IPS-18a (cell line): Measurements from ENCODE around the gene KLHDC7B.

Experiments used
- H3K27ac ChIP-seq: one replicate; pipeline ENCODE4 v1.5.1; 2013; ENCODE audit warnings: low read length
- H3K27me3 ChIP-seq: one replicate; pipeline ENCODE4 v1.6.1; 2013; ENCODE audit warnings: mild to moderate bottlenecking, low read length; ENCODE audit not compliant: control insufficient read depth, insufficient read depth
- H3K36me3 ChIP-seq: one replicate; pipeline ENCODE4 v1.6.1; 2013; ENCODE audit warnings: low read depth, low read length; ENCODE audit not compliant: control insufficient read depth
- H3K4me1 ChIP-seq: one replicate; pipeline ENCODE4 v1.6.1; 2013; ENCODE audit warnings: low read depth, low read length; ENCODE audit not compliant: control insufficient read depth
- H3K4me3 ChIP-seq: one replicate; pipeline ENCODE4 v1.5.1; 2013; ENCODE audit warnings: low read length
- H3K9ac ChIP-seq: one replicate; pipeline ENCODE4 v1.6.1; 2013; ENCODE audit warnings: mild to moderate bottlenecking, low read length, moderate library complexity
- H3K9me3 ChIP-seq: one replicate; pipeline ENCODE4 v1.6.1; 2013; ENCODE audit warnings: low read depth, low read length; ENCODE audit not compliant: control insufficient read depth

The KLHDC7B gene

DNA sequence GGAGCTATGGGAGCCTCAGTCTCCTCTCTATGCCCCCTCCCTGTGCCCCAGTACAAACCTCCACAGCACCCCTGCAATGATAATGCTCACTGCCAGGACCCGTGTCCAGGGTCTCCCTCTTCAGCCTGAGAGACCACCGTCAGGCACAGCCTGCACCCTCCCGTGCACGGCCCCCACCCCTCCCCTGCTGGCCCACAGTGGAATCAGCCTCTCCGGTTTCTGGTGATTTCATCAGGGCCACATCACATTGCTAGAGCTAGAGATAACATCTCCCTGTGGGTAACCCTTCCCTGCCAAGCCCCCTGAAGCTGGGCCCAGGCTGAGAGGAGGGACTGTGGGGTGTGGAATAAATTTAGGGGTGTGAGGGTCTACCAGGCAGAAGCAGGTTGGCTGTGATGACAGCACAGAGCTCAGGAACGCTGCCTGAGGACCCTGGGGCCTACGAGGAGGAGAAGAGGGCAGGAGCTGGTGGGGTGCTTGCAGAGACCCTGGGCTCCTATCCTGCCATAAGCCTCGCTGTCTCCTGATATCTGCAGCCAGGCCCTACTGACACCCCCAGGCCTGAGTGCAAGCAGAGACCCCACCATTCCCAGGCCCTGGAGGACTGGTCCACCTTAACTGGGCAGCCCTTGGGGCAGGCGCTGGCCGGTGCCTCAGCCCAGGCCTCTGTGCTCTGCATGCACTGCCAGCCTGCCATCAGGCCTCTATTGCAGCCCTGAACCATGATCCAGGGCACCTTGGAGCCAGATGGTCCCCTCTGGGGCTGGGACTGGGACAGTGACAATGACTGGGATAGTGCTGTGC is at the start of gene KLHDC7B:
Gene KLHDC7B, plus strand, starts transcription at position 378 of the 804 bp plus-strand sequence. Its CDS starts 345 bp downstream, at position 723.
- Histone ChIP-seq H3K9me3 (no peaks in the 10 kb centered on the region), H3K9ac (no peak within 1 kb of the TSS), H3K4me1 (no peaks in the 10 kb centered on the region), H3K27ac (no peak within 1 kb of the TSS), H3K36me3 (no peaks in the 10 kb centered on the region), H3K4me3 (no peak within 1 kb of the TSS), H3K27me3 (peaks cover 20% of the 10 kb centered on the region)

DNA sequence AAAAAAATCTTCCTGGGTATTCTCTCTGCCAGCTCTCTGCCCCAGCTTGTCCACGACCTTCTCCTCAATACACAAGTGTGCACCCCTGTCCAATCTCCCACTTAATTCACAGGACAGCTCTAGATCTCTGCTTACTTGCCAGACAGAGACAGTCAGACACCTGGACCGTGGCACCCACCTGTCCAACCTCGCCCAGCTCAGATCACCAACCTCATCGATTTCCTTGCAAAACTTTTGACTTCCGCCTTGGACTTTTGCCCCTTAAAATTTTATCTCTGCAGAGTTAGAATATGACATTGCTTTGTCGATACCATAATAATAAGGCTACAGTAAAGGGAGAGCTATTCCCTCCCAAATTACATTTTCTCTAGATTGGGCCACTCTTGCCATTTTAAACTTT is 48.6 kb upstream of the KLHDC7B start:
- H3K36me3 ChIP-seq = no peaks in the 10 kb centered on the region
- H3K4me3 ChIP-seq = no peak overlapping the region
- no peaks in the 10 kb centered on the region for H3K9me3 ChIP-seq
- H3K4me1 ChIP-seq = peaks cover 5% of the 10 kb centered on the region
- no peak overlapping the region for H3K27ac ChIP-seq
- H3K27me3 ChIP-seq = no peaks in the 10 kb centered on the region
- H3K9ac ChIP-seq = no peak overlapping the region

DNA sequence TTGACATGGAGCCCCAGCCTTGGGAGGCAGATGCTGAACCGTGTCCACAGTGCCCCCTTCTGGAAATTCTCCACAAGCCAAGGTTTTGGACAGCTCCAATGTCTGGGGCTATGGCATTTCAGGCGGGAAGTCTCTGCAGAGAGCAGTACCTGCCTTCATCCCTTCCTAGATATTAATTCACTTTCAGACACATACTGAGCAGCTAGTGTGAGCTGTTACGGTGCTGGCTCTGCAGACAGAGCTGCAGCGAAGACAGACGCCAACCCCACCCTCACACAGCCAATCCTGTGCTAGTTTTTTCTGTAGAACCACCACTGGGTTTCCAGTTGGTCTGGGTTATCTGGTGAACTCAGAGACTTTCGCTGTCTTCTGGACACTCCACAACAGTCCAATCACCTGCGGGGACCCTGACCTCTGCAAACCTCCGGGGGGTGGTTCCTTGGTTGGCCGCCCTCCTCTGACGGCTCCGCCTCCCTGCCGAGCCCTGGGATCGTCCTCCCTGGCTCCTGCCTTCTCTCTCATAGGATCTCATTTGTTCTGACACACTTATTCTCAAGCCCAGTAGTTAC is 47.3 kb upstream of the KLHDC7B start:
- no peaks in the 10 kb centered on the region for H3K27me3 ChIP-seq
- H3K27ac ChIP-seq = no peak overlapping the region
- no peaks in the 10 kb centered on the region for H3K9me3 ChIP-seq
- H3K9ac ChIP-seq = no peak overlapping the region
- H3K36me3 ChIP-seq = no peaks in the 10 kb centered on the region
- no peak overlapping the region for H3K4me3 ChIP-seq
- H3K4me1 ChIP-seq = peaks cover 5% of the 10 kb centered on the region

DNA sequence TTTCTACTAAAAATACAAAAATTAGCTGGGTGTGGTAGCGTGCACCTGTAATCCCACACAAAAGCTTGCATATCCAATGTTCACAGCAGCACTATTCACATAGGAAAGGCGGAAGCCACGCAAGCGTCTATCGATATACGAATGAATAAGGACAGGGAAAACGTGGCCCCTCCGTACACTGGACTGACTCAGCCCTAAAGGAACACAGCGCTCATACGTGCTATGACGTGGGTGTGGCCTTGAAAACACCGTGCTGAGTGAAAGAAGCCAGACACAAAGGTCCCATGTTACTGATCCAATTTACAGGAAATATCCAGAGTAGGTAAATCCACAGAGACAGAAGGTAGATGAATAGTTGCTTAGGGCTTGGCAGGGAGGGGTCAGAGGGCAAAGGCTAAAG is 45.2 kb upstream of the KLHDC7B start:
- no peaks in the 10 kb centered on the region for H3K9me3 ChIP-seq
- no peaks in the 10 kb centered on the region for H3K27me3 ChIP-seq
- H3K4me1 ChIP-seq = peaks cover 5% of the 10 kb centered on the region

DNA sequence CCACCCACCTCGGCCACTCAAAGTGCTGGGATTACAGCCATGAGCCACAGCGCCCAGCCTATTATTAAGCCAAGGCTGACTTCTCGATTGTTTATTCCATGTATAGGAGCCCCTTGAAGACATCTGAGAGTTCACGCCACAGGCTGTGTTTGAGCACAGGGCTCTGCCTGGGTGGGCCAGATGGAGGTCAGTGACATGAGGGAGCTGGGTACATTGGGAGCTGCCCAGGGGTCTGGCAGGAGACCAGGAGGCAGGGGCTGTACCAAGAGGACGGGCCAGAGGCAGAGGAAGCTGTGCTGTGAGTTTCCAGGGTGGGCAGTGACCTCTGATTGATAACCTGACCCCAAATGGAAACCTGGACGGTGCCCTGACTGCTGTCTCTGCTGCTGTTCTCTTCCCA is 43.6 kb upstream of the KLHDC7B start:
- no peak overlapping the region for H3K27ac ChIP-seq
- peaks cover 5% of the 10 kb centered on the region for H3K4me1 ChIP-seq
- no peaks in the 10 kb centered on the region for H3K9me3 ChIP-seq
- H3K9ac ChIP-seq = no peak overlapping the region
- no peaks in the 10 kb centered on the region for H3K36me3 ChIP-seq
- no peaks in the 10 kb centered on the region for H3K27me3 ChIP-seq
- H3K4me3 ChIP-seq = no peak overlapping the region

More for the DNA sequence above, 45.2 kb upstream of the KLHDC7B start:
- H3K36me3 ChIP-seq = no peaks in the 10 kb centered on the region
- H3K27ac ChIP-seq = no peak overlapping the region
- H3K9ac ChIP-seq = no peak overlapping the region
- H3K4me3 ChIP-seq = no peak overlapping the region

DNA sequence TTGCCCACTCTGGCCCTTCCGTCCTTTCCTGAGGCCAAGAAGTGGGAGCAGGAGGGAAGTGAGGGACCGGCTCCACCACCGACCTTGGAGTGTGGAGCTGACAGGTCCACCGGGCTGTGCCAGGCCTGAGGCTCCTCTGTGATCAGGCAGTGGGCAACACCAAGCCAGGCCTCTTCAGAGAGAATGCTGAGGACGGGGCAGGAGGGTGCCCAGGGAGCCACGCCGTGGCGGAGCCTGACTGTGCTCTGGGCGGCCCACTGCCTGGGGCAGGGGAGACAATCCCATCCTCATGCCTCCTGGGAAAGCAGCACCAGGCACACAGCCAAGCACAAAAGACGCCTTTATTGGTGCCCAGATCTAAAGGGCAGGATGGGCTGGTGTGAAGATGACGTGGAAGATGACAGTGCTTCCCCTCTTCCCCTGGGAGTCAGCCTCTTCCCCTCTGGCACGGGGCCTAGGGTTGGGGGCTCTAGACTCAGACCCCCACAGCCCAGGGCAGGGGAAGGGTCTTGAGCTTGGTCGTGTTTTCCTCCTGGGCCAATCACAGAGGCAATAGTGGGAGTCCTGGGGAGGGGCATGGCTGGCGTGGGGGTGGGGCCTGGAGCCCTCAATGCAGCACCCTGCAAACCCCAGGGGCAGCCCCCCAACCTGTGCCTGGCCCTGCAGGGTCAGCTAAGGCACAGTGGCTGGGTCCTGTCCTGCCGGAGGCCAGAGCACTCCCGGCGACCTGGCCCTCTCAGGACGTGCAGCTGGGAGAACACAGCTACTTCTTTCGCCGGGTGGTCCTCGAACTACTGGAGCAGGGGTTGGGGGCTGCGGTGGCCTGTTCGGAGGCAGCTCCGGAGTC is 42.8 kb upstream of the KLHDC7B start:
- Histone ChIP-seq H3K4me3 (no peak overlapping the region), H3K9ac (no peak overlapping the region), H3K9me3 (no peaks in the 10 kb centered on the region), H3K27me3 (no peaks in the 10 kb centered on the region), H3K27ac (no peak overlapping the region), H3K36me3 (no peaks in the 10 kb centered on the region), H3K4me1 (peaks cover 5% of the 10 kb centered on the region)

DNA sequence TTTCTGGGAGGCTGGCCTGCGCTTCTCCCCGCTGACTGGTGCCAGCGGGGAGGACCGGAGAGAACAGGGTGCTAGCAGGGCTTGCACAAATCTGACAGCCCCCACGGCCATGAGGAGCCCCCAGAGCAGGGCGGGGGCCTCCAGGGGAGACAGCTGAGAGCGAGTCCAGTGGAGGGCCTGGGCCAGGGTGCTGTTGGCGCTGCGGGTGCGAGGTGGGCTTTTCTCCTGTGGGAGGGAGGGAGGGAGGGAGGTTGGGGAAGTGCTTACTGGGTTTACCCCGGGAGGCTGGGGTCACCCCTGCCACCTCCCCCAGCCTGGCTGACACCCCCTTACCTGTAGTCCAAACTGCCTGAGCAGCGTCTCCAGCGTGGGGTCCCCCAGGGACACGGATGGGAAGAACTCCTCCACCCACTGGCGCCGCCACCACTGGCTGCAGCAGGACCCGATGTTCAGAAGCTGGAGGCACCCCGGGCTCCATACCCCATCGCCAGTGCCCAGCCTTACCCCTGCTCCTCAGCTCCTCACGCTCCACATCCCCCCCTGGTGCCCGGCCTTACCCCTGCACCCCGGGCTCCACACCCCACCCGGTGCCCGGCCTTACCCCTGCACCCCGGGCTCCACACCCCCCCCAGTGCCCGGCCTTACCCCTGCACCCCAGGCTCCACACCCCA is 42.1 kb upstream of the KLHDC7B start:
- Histone ChIP-seq H3K4me1 (peaks cover 1% of the 10 kb centered on the region), H3K36me3 (no peaks in the 10 kb centered on the region), H3K27ac (no peak overlapping the region), H3K9me3 (no peaks in the 10 kb centered on the region), H3K4me3 (no peak overlapping the region), H3K27me3 (no peaks in the 10 kb centered on the region), H3K9ac (no peak overlapping the region)

DNA sequence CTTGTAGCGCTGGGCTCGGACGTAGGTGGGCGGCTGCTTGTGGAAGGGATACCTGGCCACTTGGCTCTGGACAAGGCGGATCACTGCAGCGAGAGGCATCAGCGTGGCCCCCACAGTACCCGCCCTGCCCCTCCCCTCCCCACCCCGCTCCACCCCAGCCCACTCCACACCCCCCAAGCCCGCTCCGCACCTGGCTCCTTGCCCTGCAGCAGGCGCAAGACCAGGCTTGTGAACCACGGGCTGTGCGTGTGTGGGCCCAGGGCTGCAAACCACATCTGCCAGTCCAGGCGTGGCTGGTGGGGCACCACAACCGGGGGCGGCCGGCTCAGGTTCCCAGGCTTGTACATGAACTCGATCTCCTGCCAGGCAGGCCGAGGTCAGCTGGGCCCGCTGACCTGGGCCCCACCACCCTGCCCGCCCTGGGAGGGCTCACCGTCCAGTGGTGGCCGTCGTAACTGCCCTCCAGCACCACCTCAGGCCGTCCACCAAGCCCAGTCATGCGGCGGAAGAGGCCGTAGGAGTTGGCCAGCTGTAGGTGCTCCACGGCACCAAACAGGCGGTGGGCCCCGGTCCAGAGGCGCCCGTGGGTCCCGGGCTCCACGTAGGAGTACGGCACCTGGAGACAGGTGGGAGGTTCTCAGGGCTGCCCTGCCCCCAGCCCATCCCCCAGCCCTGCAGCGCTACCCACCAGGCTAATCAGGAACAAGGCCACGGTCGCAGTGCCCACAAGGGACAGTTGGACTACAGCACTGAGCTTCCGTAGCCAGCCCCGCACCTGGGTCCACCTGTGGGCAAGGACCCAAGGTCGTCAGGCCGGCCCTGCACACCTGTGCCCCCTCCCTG is 41.1 kb upstream of the KLHDC7B start:
- no peak overlapping the region for H3K9ac ChIP-seq
- H3K27me3 ChIP-seq = no peaks in the 10 kb centered on the region
- H3K27ac ChIP-seq = no peak overlapping the region
- H3K4me1 ChIP-seq = no peaks in the 10 kb centered on the region
- no peak overlapping the region for H3K4me3 ChIP-seq
- no peaks in the 10 kb centered on the region for H3K36me3 ChIP-seq
- no peaks in the 10 kb centered on the region for H3K9me3 ChIP-seq

DNA sequence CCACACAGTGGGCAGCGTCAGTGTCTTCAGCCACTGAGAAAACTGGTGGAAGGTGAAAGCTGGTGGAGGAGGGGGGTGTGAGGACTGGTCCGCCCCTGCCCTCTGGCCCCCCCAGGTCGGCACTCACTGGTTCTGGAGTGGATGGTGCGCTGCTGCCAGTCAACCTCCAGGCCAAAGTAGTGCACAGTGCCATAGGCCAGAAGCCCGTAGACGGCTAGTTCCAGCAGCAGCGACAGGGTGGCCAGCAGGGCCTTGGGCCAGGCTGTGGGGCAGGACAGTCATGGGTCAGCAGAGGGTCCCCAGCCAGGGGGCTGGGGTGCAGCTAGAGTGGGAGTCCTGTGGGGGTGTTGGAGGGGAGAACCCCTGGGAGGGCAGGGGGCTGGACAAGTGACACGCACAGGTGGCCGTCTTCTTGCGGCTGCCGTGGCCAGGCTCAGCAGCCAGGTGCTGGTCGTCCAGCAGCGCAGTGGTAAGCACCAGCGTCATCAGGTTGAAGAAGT is 40.4 kb upstream of the KLHDC7B start:
- no peaks in the 10 kb centered on the region for H3K4me1 ChIP-seq
- no peak overlapping the region for H3K9ac ChIP-seq
- no peak overlapping the region for H3K27ac ChIP-seq
- H3K36me3 ChIP-seq = no peaks in the 10 kb centered on the region
- no peak overlapping the region for H3K4me3 ChIP-seq
- H3K27me3 ChIP-seq = no peaks in the 10 kb centered on the region
- H3K9me3 ChIP-seq = no peaks in the 10 kb centered on the region

DNA sequence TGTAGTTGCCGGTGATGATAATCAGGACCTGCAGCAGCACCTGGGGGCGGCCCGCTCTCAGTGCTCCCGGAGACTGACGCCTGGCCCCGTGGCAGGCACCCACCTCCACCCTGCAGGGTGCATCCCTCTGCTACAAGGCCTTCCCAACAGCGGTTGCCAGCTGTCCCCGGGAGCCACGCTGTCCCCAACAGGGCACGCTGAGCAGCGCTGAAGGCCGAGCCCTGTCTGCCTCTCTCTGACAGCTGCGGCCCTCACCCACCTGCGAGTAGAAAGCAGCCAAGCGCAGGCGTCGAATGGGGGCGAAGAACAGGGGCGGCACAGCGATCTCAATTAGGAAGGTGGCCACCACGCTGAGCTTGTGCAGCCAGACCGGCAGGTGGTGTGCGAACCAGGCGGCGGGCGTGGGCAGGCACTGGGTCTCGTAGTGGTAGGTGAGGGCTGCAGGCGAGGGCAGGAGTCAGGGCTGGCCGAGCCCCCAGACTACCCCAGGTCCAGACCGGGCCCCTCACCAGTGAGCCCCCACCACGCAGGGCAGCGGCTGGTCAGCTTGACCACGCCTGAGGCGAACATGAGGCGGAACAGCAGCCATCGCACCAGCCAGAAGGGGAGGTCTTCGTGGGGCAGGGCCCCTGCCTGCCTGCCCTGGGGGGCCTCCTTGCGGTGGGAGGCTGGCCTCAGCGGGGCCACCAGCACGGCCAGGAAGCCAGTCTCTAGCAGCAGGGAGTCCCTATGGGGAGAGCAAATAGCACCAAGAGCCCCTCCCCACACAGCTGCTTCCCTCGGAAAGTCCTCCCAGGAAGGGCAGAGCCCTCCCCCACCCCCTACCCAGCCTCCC is 39.7 kb upstream of the KLHDC7B start:
- no peak overlapping the region for H3K27ac ChIP-seq
- no peak overlapping the region for H3K9ac ChIP-seq
- H3K4me1 ChIP-seq = no peaks in the 10 kb centered on the region
- no peaks in the 10 kb centered on the region for H3K27me3 ChIP-seq
- H3K36me3 ChIP-seq = no peaks in the 10 kb centered on the region
- H3K9me3 ChIP-seq = no peaks in the 10 kb centered on the region
- no peak overlapping the region for H3K4me3 ChIP-seq
